Measurements from ENCODE around the gene SERPINA4.

GRCh38 chr14:94560751-94561655 is at the start of gene SERPINA4:
- TF ChIP-seq POLR2A (IDR thresholded peaks at IDR 0.05) (no peak), CTCF (IDR thresholded peaks at IDR 0.05) (no peak)
